Liver (tissue), 9 donors: ENCODE measurements around the gene SPIRE2. TPM values are rescaled to one million over a fixed set of nuclear protein-coding genes. Genes with fewer than 3 reads are reported as not detected.
"Not testable (repeated sequence)": the region's sequence is repeated elsewhere in the genome, so short reads cannot be mapped to it uniquely, and the experiment has no call there.

Source experiments
- DNase-seq: peaks from one replicate; pipeline ENCODE4 v3.0.0-alpha.2; 2017; ENCODE audit warnings: low spot score
- H3K27ac ChIP-seq, 2 donors: one replicate each; pipeline ENCODE4 v1.7.0; 2013; ENCODE audit warnings: inconsistent platforms in 2 of 2, low read length in 2 of 2, control low read depth in 1 of 2, low read depth in 1 of 2, mild to moderate bottlenecking in 1 of 2
- H3K27me3 ChIP-seq, 4 donors: one replicate each; pipeline versions ENCODE4 v1.6.1 to v1.7.0; 2013; ENCODE audit warnings: low read length in 3 of 4, inconsistent platforms in 1 of 4, mild to moderate bottlenecking in 1 of 4, moderate library complexity in 1 of 4; ENCODE audit not compliant: control insufficient read depth in 4 of 4, insufficient read depth in 4 of 4
- H3K36me3 ChIP-seq, 4 donors: one replicate each; pipeline versions ENCODE4 v1.6.1 to v1.7.0; 2013; ENCODE audit warnings: low read length in 3 of 4, mild to moderate bottlenecking in 3 of 4, low read depth in 1 of 4, moderate library complexity in 1 of 4; ENCODE audit not compliant: control insufficient read depth in 4 of 4, insufficient read depth in 3 of 4
- H3K4me1 ChIP-seq, 4 donors: one replicate each; pipeline versions ENCODE4 v1.6.1 to v1.7.0; 2013; ENCODE audit warnings: low read length in 3 of 4, mild to moderate bottlenecking in 3 of 4, moderate library complexity in 1 of 4; ENCODE audit not compliant: control insufficient read depth in 4 of 4, insufficient read depth in 4 of 4
- H3K4me3 ChIP-seq, 3 donors: one replicate each; pipeline versions ENCODE4 v1.6.1 to v1.7.0; 2013; ENCODE audit warnings: low read length in 3 of 3, control low read depth in 1 of 3, low read depth in 1 of 3, mild to moderate bottlenecking in 1 of 3
- H3K9ac ChIP-seq, 2 donors: one replicate each; pipeline ENCODE4 v1.7.0; 2013; ENCODE audit warnings: low read length in 2 of 2, mild to moderate bottlenecking in 2 of 2, moderate library complexity in 2 of 2, control low read depth in 1 of 2, low read depth in 1 of 2
- H3K9me3 ChIP-seq, 4 donors: one replicate each; pipeline versions ENCODE4 v1.6.1 to v1.7.0; 2013; ENCODE audit warnings: low read length in 3 of 4; ENCODE audit not compliant: control insufficient read depth in 4 of 4
- EGR1 ChIP-seq, 2 donors: IDR thresholded peaks; 2 replicates each; pipeline ENCODE4 v1.6.1; 2016 to 2018; ENCODE audit warnings: antibody characterized with exemption in 2 of 2, low read depth in 2 of 2
- FOXA1 ChIP-seq: IDR thresholded peaks from 2 replicates; pipeline ENCODE4 v1.6.1; 2016; ENCODE audit warnings: antibody characterized with exemption
- FOXA2 ChIP-seq: IDR thresholded peaks from 2 replicates; pipeline ENCODE4 v1.6.1; 2016; ENCODE audit warnings: antibody characterized with exemption
- HNF4A ChIP-seq, 2 donors: conservative IDR thresholded peaks; 2 replicates each; pipeline ENCODE4 v1.6.1; 2016; ENCODE audit warnings: antibody characterized with exemption in 2 of 2, mild to moderate bottlenecking in 2 of 2
- HNF4G ChIP-seq: IDR thresholded peaks from 2 replicates; pipeline ENCODE4 v1.6.1; 2016; ENCODE audit warnings: antibody characterized with exemption
- JUND ChIP-seq, 2 donors: IDR thresholded peaks; 2 replicates each; pipeline ENCODE4 v1.6.1; 2016; ENCODE audit warnings: antibody characterized with exemption in 2 of 2
- NR2F2 ChIP-seq: IDR thresholded peaks from 2 replicates; pipeline ENCODE4 v1.6.1; 2016; ENCODE audit warnings: antibody characterized with exemption
- RAD21 ChIP-seq, 2 donors: IDR thresholded peaks; 2 replicates each; pipeline ENCODE4 v1.6.1; 2016; ENCODE audit warnings: antibody characterized with exemption in 2 of 2, mild to moderate bottlenecking in 2 of 2
- RXRA ChIP-seq, 2 donors: IDR thresholded peaks; 2 replicates each; pipeline ENCODE4 v1.6.1; 2017 to 2018; ENCODE audit warnings: antibody characterized with exemption in 2 of 2, mild to moderate bottlenecking in 1 of 2
- SP1 ChIP-seq: IDR thresholded peaks from 2 replicates; pipeline ENCODE4 v1.6.1; 2018; ENCODE audit warnings: antibody characterized with exemption, mild to moderate bottlenecking
- TAF1 ChIP-seq: conservative IDR thresholded peaks from 2 replicates; pipeline ENCODE4 v1.6.1; 2016; ENCODE audit warnings: antibody characterized with exemption, mild to moderate bottlenecking
- YY1 ChIP-seq: IDR thresholded peaks from 2 replicates; pipeline ENCODE4 v1.6.1; 2016; ENCODE audit warnings: antibody characterized with exemption, mild to moderate bottlenecking
- WGBS: extraction: QIAGEN DNeasy Blood & Tissue Kit; methylation state at CpG from one replicate; pipeline ENCODE4 v1.1.7; 2013; 5-methylcytosine and 5-hydroxymethylcytosine counted together
- polyA plus RNA-seq, 2 donors: library from polyadenylated mRNA; stranded (reverse) in 1 of 2; unstranded in 1 of 2; fragments of 200-250 nt in 1 of 2; fragments of >200 nt in 1 of 2; fragmentation: Nextera tagmentation in 1 of 2; extraction: Ambion mirVana in 1 of 2; gene quantifications; one replicate each; pipeline versions ENCODE4 v1.2.1 to v1.2.3, GENCODE V29; 2013 to 2015
- total RNA-seq, 2 donors: library from RNA; depleted of rRNA; stranded (reverse); fragments of >200 nt; gene quantifications; one replicate each; pipeline ENCODE4 v1.2.3, GENCODE V29; 2014
- TF ChIP-seq, protein P1 (sequence below): fragments of 150-350 bp; IDR thresholded peaks from 2 replicates; pipeline ENCODE4 v1.5.1; 2017; ENCODE audit warnings: improper control_type of control experiment, low read depth, low read length; ENCODE audit not compliant: missing input control
- TF ChIP-seq, protein P2 (sequence below): IDR thresholded peaks from 2 replicates; pipeline ENCODE4 v1.6.1; 2016; ENCODE audit warnings: antibody characterized with exemption, mild to moderate bottlenecking
- donor health status: healthy.
- donor health status: healthy.
- donor health status: healthy.
- donor health status: healthy.
- donor health status: healthy.

SPIRE2 gene
- total and polyA plus RNA-seq, 4 donors, result 1.7 to 7.2 (median 2.9) TPM

DNA sequence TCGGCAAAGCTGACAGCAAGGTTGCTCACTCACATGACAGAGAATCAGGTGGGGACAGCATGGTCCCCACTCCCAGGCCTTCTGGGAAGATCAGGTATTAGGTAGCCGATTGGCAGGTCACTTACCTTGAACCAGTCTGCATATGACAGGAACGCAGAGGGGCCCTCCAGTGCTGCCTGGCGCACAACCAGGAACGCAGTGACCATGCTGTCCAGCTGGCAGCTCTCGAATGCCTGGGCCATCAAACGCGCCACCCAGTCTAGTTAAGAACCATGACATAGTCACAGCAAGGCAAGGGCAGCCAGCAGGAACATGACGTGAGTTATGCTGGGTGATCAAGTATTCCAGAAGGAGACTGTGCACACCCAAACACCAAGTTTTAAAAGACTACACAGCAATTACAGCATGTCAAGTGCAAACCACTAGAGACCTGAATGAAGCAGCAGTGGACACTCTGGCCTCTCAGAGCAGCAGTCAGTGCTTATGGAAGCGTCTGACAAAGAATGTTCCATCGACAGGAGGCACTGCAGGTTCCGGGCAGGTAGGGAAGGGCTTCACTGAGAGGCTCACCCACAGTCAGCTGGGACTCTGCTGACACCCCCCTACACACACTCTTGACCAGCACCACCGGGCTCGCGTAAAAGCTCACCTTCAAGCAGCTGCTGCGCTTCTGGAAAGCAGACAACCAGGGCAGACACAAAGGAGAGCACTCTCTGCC is 36.8 kb upstream of the SPIRE2 start (continued):
- TF ChIP-seq SP1 (no peak), JUND (IDR thresholded peaks at IDR 0.05) (no peak)

DNA sequence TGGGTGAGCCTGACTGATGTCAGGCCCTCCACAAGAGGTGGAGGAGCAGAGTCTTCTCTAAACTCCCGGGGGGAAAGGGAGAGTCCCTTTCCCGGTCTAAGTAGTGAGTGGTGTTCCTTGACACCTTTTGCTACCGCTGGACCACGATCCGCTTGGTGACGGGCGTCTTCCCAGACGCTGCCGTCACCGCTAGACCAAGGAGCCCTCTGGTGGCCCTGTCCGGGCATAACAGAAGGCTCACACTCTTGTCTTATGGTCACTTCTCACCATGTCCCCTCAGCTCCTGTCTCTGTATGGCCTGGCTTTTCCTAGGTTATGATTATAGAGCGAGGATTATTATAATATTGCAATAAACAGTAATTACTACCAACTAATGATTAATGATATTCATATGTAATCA is 35.2 kb upstream of the SPIRE2 start:
- not testable (repeated sequence) for H3K27me3 ChIP-seq, H3K27ac ChIP-seq, H3K4me3 ChIP-seq, H3K36me3 ChIP-seq, H3K9me3 ChIP-seq, H3K9ac ChIP-seq, H3K4me1 ChIP-seq
- 16% methylated on average over 12 of the region's 12 CpGs for WGBS
- peak; percentile 78 to 84 for TF ChIP-seq RAD21 (IDR thresholded peaks at IDR 0.05)
- TF ChIP-seq, protein P1, sequence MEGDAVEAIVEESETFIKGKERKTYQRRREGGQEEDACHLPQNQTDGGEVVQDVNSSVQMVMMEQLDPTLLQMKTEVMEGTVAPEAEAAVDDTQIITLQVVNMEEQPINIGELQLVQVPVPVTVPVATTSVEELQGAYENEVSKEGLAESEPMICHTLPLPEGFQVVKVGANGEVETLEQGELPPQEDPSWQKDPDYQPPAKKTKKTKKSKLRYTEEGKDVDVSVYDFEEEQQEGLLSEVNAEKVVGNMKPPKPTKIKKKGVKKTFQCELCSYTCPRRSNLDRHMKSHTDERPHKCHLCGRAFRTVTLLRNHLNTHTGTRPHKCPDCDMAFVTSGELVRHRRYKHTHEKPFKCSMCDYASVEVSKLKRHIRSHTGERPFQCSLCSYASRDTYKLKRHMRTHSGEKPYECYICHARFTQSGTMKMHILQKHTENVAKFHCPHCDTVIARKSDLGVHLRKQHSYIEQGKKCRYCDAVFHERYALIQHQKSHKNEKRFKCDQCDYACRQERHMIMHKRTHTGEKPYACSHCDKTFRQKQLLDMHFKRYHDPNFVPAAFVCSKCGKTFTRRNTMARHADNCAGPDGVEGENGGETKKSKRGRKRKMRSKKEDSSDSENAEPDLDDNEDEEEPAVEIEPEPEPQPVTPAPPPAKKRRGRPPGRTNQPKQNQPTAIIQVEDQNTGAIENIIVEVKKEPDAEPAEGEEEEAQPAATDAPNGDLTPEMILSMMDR, result peak; percentile 58
- peak; percentile 36 for DNase-seq

DNA sequence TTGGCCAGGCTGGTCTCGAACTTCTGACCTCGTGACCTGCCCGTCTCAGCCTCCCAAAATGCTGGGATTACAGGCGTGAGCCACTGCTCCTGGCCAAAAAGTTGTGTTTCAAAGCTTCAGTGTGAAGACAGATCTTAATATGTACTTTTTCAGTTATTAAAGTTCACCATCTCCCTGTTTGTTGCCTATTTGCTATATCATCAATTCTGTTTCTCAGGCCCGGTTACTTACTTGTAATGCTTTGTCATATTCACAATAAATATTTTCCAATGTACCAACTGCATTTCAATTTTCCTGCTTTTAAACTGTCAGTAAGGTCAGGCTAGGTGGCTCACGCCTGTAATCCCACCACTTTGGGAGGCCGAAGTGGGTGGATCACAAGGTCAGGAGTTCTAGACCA is 34.3 kb upstream of the SPIRE2 start:
- H3K36me3 ChIP-seq, result no peaks in the 10 kb centered on the region

DNA sequence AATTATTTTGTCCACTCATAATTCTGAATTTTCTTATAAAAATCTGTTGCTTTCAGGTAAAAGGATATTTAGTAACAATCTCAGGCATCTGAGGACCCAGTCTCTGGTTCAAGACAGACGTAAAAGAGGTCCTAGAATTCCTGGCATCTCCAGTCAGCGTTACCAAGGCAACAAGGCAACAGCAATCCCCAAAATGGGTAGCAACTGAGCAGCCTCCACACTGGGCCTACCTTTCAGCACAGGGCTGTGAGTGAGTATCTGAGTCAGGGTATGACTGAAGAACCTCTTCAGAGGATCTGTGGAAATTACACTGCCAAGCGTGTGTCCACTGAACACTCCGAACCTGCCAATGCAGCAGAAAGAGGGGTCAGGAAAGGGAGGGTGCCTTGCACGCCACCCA is 32.6 kb upstream of the SPIRE2 start:
- Histone ChIP-seq H3K4me3 (no peak overlapping the region), H3K36me3 (no peaks in the 10 kb centered on the region), H3K9me3 (no peaks in the 10 kb centered on the region), H3K27ac (no peak overlapping the region), H3K4me1 (no peaks in the 10 kb centered on the region), H3K9ac (no peak overlapping the region), H3K27me3 (no peaks in the 10 kb centered on the region)
- WGBS, result 95% methylated on average over 5 of the region's 5 CpGs
- DNase-seq, result no peak
- no peak for TF ChIP-seq TAF1

More for the DNA sequence above, 34.3 kb upstream of the SPIRE2 start:
- no peak for TF ChIP-seq HNF4G
- no peak for TF ChIP-seq FOXA1
- no peak for TF ChIP-seq RXRA (IDR thresholded peaks at IDR 0.05)
- H3K27ac ChIP-seq, result no peak overlapping the region
- H3K27me3 ChIP-seq, result no peaks in the 10 kb centered on the region
- no peaks in the 10 kb centered on the region for H3K9me3 ChIP-seq
- no peaks in the 10 kb centered on the region for H3K4me1 ChIP-seq
- H3K9ac ChIP-seq, result no peak overlapping the region
- H3K4me3 ChIP-seq, result no peak overlapping the region
- WGBS, result 82% methylated on average over 7 of the region's 7 CpGs
- DNase-seq, result no peak

DNA sequence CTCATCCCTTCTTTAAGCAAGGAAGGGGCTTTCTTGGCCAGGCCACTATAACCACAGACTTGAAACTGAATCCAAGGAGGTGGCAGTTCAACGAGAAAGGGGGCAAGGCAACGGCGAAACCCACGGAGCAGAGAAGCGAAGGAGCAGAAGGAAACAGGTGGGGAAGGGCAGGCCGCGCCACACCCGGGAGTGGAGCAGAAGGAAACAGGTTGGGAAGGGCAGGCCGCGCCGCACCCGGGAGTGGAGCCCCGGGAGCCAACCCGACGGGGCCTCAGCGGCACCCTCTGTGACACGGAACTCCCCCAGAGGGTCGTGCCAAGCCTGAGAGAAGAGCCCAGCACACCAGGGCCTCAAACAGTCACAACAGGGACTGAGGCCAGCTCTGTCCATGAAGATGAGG is 32.2 kb upstream of the SPIRE2 start:
- Histone ChIP-seq H3K9ac (no peak overlapping the region), H3K9me3 (no peaks in the 10 kb centered on the region), H3K4me1 (no peaks in the 10 kb centered on the region), H3K27ac (no peak overlapping the region), H3K36me3 (no peaks in the 10 kb centered on the region), H3K27me3 (no peaks in the 10 kb centered on the region), H3K4me3 (no peak overlapping the region)
- DNase-seq, result no peak
- WGBS, result 90% methylated on average over 18 of the region's 18 CpGs
- TF ChIP-seq, protein P2, sequence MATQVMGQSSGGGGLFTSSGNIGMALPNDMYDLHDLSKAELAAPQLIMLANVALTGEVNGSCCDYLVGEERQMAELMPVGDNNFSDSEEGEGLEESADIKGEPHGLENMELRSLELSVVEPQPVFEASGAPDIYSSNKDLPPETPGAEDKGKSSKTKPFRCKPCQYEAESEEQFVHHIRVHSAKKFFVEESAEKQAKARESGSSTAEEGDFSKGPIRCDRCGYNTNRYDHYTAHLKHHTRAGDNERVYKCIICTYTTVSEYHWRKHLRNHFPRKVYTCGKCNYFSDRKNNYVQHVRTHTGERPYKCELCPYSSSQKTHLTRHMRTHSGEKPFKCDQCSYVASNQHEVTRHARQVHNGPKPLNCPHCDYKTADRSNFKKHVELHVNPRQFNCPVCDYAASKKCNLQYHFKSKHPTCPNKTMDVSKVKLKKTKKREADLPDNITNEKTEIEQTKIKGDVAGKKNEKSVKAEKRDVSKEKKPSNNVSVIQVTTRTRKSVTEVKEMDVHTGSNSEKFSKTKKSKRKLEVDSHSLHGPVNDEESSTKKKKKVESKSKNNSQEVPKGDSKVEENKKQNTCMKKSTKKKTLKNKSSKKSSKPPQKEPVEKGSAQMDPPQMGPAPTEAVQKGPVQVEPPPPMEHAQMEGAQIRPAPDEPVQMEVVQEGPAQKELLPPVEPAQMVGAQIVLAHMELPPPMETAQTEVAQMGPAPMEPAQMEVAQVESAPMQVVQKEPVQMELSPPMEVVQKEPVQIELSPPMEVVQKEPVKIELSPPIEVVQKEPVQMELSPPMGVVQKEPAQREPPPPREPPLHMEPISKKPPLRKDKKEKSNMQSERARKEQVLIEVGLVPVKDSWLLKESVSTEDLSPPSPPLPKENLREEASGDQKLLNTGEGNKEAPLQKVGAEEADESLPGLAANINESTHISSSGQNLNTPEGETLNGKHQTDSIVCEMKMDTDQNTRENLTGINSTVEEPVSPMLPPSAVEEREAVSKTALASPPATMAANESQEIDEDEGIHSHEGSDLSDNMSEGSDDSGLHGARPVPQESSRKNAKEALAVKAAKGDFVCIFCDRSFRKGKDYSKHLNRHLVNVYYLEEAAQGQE, result no peak
- no peak for TF ChIP-seq EGR1 (IDR thresholded peaks at IDR 0.05; ENCODE audit: low read depth in 2 of 2)
- TF ChIP-seq RXRA (IDR thresholded peaks at IDR 0.05), result no peak
- no peak for TF ChIP-seq HNF4A (conservative IDR thresholded peaks at IDR 0.05)
- TF ChIP-seq FOXA2, result no peak
- no peak for TF ChIP-seq SP1
- TF ChIP-seq, protein P1, result no peak
- TF ChIP-seq YY1, result no peak
- TF ChIP-seq HNF4G, result no peak
- no peak for TF ChIP-seq NR2F2
